Naive B cell (primary cell): Measurements from ENCODE around the gene OR14I1. TPM values are rescaled to one million over a fixed set of nuclear protein-coding genes. Genes with fewer than 3 reads are reported as not detected.
A peak's percentile ranks its signal among the peaks of the same experiment; 100 is the strongest.
"Not testable (repeated sequence)": the region's sequence is repeated elsewhere in the genome, so short reads cannot be mapped to it uniquely, and the experiment has no call there.

Experiments
- ATAC-seq, 2 donors: fragments of 150-1000 bp; cut with Tn5 transposase; 2 replicates each; pipeline ENCODE4 v1.10.0; 2021; ENCODE audit warnings: low read depth in 2 of 2, mild to moderate bottlenecking in 2 of 2, moderate library complexity in 2 of 2
- DNase-seq: peaks from one replicate; pipeline ENCODE4 v3.0.0; 2022
- H3K27ac Mint-ChIP-seq, 6 donors: one replicate each; pipeline ENCODE4 v1.8.0; 2020 to 2022; ENCODE audit warnings: mild to moderate bottlenecking in 6 of 6, mixed read lengths in 6 of 6, moderate library complexity in 5 of 6, inconsistent platforms in 2 of 6
- H3K27me3 Mint-ChIP-seq, 3 donors: one replicate each; pipeline ENCODE4 v1.8.0; 2021 to 2022; ENCODE audit warnings: mixed read lengths in 3 of 3, mild to moderate bottlenecking in 1 of 3
- H3K36me3 Mint-ChIP-seq, 2 donors: one replicate each; pipeline ENCODE4 v1.8.0; 2020 to 2022; ENCODE audit warnings: mixed read lengths in 2 of 2, inconsistent platforms in 1 of 2, mild to moderate bottlenecking in 1 of 2
- H3K4me1 Mint-ChIP-seq, 3 donors: one replicate each; pipeline ENCODE4 v1.8.0; 2020 to 2022; ENCODE audit warnings: mixed read lengths in 3 of 3, inconsistent platforms in 1 of 3, mild to moderate bottlenecking in 1 of 3, moderate library complexity in 1 of 3
- H3K4me3 Mint-ChIP-seq, 8 donors: one replicate each; pipeline ENCODE4 v1.8.0; 2020 to 2022; ENCODE audit warnings: mild to moderate bottlenecking in 8 of 8, mixed read lengths in 8 of 8, moderate library complexity in 8 of 8, inconsistent platforms in 2 of 8
- H3K9me3 Mint-ChIP-seq, 7 donors: one replicate each; pipeline ENCODE4 v1.8.0; 2020 to 2022; ENCODE audit warnings: mixed read lengths in 7 of 7, mild to moderate bottlenecking in 5 of 7, inconsistent platforms in 2 of 7, moderate library complexity in 1 of 7
- polyA plus RNA-seq, 6 donors: library from polyadenylated mRNA; unstranded; fragments of 300-500 nt; fragmentation: Illumina TruSeq; gene quantifications; one replicate each; pipeline ENCODE4 v1.2.3, GENCODE V29; 2021; ENCODE audit warnings: low read depth in 6 of 6

OR14I1 gene
- polyA plus RNA-seq, 6 donors from 2014 or later, result not detected

GRCh38 chr1:248663453-248664328 is 38.9 kb downstream of the OR14I1 start:
- not testable (repeated sequence) for H3K36me3 Mint-ChIP-seq
- Mint-ChIP-seq H3K27ac (peak overlapping the region; percentile 85 to 97 (median 93)), H3K4me3 (peak overlapping the region in 7 of 8 donors; percentile 4 to 65 (median 53))

GRCh38 chr1:248656797-248657196 is 45.8 kb downstream of the OR14I1 start:
- H3K27me3 Mint-ChIP-seq, H3K4me3 Mint-ChIP-seq, H3K9me3 Mint-ChIP-seq, ATAC-seq, H3K27ac Mint-ChIP-seq, DNase-seq, H3K36me3 Mint-ChIP-seq: not testable (repeated sequence)
- peaks cover 0 to 24% (median 20%) of the 10 kb centered on the region in 3 donors for H3K4me1 Mint-ChIP-seq

More at GRCh38 chr1:248663453-248664328, 38.9 kb downstream of the OR14I1 start:
- ATAC-seq (peak; percentile 98), DNase-seq (peak; percentile 60)
- H3K4me1 Mint-ChIP-seq, result peaks cover 14 to 42% (median 37%) of the 10 kb centered on the region in 3 donors
- H3K27me3 Mint-ChIP-seq, H3K9me3 Mint-ChIP-seq: not testable (repeated sequence)

DNA sequence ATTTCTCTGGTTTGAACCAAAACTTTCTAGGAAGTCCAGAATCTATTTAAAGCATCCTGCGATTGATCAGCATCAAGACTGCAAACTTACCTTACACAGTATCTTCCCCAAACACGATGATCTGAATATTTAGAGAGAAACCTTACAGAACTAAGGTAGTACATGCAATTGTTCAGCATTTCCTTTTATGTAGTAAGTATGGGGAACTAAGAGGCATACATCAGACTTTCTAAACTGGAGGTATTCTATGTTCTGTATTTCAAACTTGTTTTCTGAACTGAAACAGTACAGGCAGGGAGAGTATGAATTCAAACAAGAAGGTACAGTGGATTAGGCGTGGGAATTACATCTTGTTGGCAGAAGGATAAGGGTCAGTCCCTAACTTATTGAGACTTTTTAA is 47.2 kb downstream of the OR14I1 start, which contains the start of gene OR2T27:
TSS of gene OR2T27 (minus strand) at position 175 of the 400 bp plus-strand sequence. CDS start 4,644 bp downstream, outside the sequence.
- ATAC-seq, H3K9me3 Mint-ChIP-seq, H3K36me3 Mint-ChIP-seq, H3K27me3 Mint-ChIP-seq, DNase-seq, H3K4me3 Mint-ChIP-seq: not testable (repeated sequence)
- Mint-ChIP-seq H3K27ac (peak within 1 kb of the TSS in 1 of 6 donors; percentile 26), H3K4me1 (peaks cover 0 to 17% (median 14%) of the 10 kb centered on the region in 3 donors)

Other genes starting within 250 kb of the OR14I1 start
- gene OR2T3, start 229.4 kb downstream of the OR14I1 start, polyA plus RNA-seq, result under 1 TPM in 2 of 6 donors, not detected in 4; 0.32 to 0.59 TPM
- gene OR2T5, start 214.2 kb downstream of the OR14I1 start, polyA plus RNA-seq, result not detected
- gene OR2G6, start 194.7 kb downstream of the OR14I1 start, polyA plus RNA-seq, result under 1 TPM in 4 of 6 donors, not detected in 2; 0.19 to 0.80 (median 0.49) TPM
- under 1 TPM in 3 of 6 donors, not detected in 3; 0.26 to 0.38 (median 0.33) TPM for gene OR2T29, start 140.0 kb downstream of the OR14I1 start, polyA plus RNA-seq
- under 1 TPM in 1 of 6 donors, not detected in 5; 0.49 TPM for gene OR2T34, start 128.0 kb downstream of the OR14I1 start, polyA plus RNA-seq
- gene OR2T10, start 105.1 kb downstream of the OR14I1 start, polyA plus RNA-seq, result under 1 TPM in 3 of 6 donors, not detected in 3; 0.08 to 0.96 (median 0.36) TPM
- under 1 TPM in 1 of 6 donors, not detected in 5; 0.18 TPM for gene OR2T11, start 67.7 kb downstream of the OR14I1 start, polyA plus RNA-seq
- under 1 TPM in 2 of 6 donors, not detected in 4; 0.13 to 0.16 TPM for gene OR2T35, start 57.5 kb downstream of the OR14I1 start, polyA plus RNA-seq
- gene OR2T27, start 47.2 kb downstream of the OR14I1 start, polyA plus RNA-seq, result not detected
- under 1 TPM in 1 of 6 donors, not detected in 5; 0.39 TPM for gene LYPD8, start 53.0 kb upstream of the OR14I1 start, polyA plus RNA-seq
- gene SH3BP5L, start 123.1 kb upstream of the OR14I1 start, polyA plus RNA-seq, result 1 to 10 TPM; 1.5 to 5.3 (median 2.8) TPM
- gene ZNF672, start 135.5 kb upstream of the OR14I1 start, polyA plus RNA-seq, result 10 to 100 TPM; 31.7 to 61.5 (median 41.1) TPM
- 10 to 100 TPM in 1 of 6 donors, 1 to 10 TPM in 5; 3.1 to 16.1 (median 8.4) TPM for gene ZNF692, start 156.3 kb upstream of the OR14I1 start, polyA plus RNA-seq
- gene PGBD2, start 203.5 kb upstream of the OR14I1 start, polyA plus RNA-seq, result 10 to 100 TPM in 5 of 6 donors, 1 to 10 TPM in 1; 9.1 to 23.2 (median 17.7) TPM